ENCODE measurements around the gene EPOP.

The EPOP gene

DNA sequence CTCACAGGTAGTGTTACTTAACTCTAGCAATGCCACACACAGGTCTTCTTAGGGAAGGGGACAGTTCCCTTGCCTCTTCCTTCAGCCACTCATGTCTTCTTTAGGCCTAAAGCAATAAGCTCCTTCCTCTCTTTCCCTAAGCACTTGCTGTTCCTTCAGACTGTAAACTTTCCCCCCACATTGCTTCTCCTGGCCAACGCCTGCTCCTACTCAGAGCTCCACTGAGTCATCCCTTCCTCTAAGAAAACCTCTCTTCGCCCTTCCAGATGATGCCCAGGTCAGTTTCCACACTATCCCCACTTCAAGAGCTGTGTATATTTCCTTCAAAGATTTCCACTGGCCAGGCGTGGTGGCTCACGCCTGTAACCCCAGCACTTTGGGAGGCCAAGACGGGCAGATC lies 12.5 kb upstream of the EPOP start:
- H3K27me3 ChIP-seq (ENCODE audit: control insufficient read depth, insufficient read depth, low read length): no peaks in the 10 kb centered on the region
- TF ChIP-seq CTCF (IDR thresholded peaks at IDR 0.05): no peak
- no peaks in the 10 kb centered on the region for H3K79me2 ChIP-seq
- H2AFZ ChIP-seq: no peak overlapping the region
- H3K9ac ChIP-seq: no peak overlapping the region
- no peak overlapping the region for H3K4me3 ChIP-seq (ENCODE audit: low read depth, low read length)
- no peak overlapping the region for H3K27ac ChIP-seq
- H3K9me3 ChIP-seq (ENCODE audit: control insufficient read depth, low read length): no peaks in the 10 kb centered on the region
- peaks cover 7% of the 10 kb centered on the region for H3K4me1 ChIP-seq
- no peak overlapping the region for H3K4me2 ChIP-seq (ENCODE audit: low read length)
- H3K36me3 ChIP-seq (ENCODE audit: control insufficient read depth, insufficient read depth, low read length): no peaks in the 10 kb centered on the region

- no peak for TF ChIP-seq CTCF (IDR thresholded peaks at IDR 0.05)
- Histone ChIP-seq H3K4me1 (no peaks in the 10 kb centered on the region), H3K36me3 (ENCODE audit: control insufficient read depth, insufficient read depth, low read length) (no peaks in the 10 kb centered on the region), H3K27me3 (ENCODE audit: control insufficient read depth, insufficient read depth, low read length) (no peaks in the 10 kb centered on the region), H3K4me3 (ENCODE audit: low read depth, low read length) (no peak overlapping the region), H3K9me3 (ENCODE audit: control insufficient read depth, low read length) (no peaks in the 10 kb centered on the region), H3K4me2 (ENCODE audit: low read length) (no peak overlapping the region), H3K79me2 (no peaks in the 10 kb centered on the region), H3K27ac (no peak overlapping the region), H3K9ac (no peak overlapping the region), H2AFZ (no peak overlapping the region)
These were observed 10.7 kb upstream of the EPOP start for GRCh38 chr17:38685491-38685890.

- Histone ChIP-seq H3K9ac (no peak overlapping the region), H3K36me3 (ENCODE audit: control insufficient read depth, insufficient read depth, low read length) (no peaks in the 10 kb centered on the region), H3K27me3 (ENCODE audit: control insufficient read depth, insufficient read depth, low read length) (no peaks in the 10 kb centered on the region), H2AFZ (no peak overlapping the region), H3K79me2 (no peaks in the 10 kb centered on the region), H3K4me1 (no peaks in the 10 kb centered on the region), H3K9me3 (ENCODE audit: control insufficient read depth, low read length) (no peaks in the 10 kb centered on the region), H3K27ac (no peak overlapping the region), H3K4me3 (ENCODE audit: low read depth, low read length) (no peak overlapping the region), H3K4me2 (ENCODE audit: low read length) (no peak overlapping the region)
- no peak for TF ChIP-seq CTCF (IDR thresholded peaks at IDR 0.05)
These were observed 6.3 kb upstream of the EPOP start for GRCh38 chr17:38681096-38681495.

- no peak overlapping the region for H3K27ac ChIP-seq
- no peak for TF ChIP-seq CTCF (IDR thresholded peaks at IDR 0.05)
- no peak overlapping the region for H3K9ac ChIP-seq
- no peaks in the 10 kb centered on the region for H3K36me3 ChIP-seq (ENCODE audit: control insufficient read depth, insufficient read depth, low read length)
- no peak overlapping the region for H3K4me2 ChIP-seq (ENCODE audit: low read length)
- H3K9me3 ChIP-seq (ENCODE audit: control insufficient read depth, low read length): no peaks in the 10 kb centered on the region
- H3K79me2 ChIP-seq: no peaks in the 10 kb centered on the region
- H3K27me3 ChIP-seq (ENCODE audit: control insufficient read depth, insufficient read depth, low read length): no peaks in the 10 kb centered on the region
- H3K4me3 ChIP-seq (ENCODE audit: low read depth, low read length): no peak overlapping the region
- no peak overlapping the region for H2AFZ ChIP-seq
- H3K4me1 ChIP-seq: no peaks in the 10 kb centered on the region
These were observed 3.1 kb upstream of the EPOP start for GRCh38 chr17:38677819-38678218.

DNA sequence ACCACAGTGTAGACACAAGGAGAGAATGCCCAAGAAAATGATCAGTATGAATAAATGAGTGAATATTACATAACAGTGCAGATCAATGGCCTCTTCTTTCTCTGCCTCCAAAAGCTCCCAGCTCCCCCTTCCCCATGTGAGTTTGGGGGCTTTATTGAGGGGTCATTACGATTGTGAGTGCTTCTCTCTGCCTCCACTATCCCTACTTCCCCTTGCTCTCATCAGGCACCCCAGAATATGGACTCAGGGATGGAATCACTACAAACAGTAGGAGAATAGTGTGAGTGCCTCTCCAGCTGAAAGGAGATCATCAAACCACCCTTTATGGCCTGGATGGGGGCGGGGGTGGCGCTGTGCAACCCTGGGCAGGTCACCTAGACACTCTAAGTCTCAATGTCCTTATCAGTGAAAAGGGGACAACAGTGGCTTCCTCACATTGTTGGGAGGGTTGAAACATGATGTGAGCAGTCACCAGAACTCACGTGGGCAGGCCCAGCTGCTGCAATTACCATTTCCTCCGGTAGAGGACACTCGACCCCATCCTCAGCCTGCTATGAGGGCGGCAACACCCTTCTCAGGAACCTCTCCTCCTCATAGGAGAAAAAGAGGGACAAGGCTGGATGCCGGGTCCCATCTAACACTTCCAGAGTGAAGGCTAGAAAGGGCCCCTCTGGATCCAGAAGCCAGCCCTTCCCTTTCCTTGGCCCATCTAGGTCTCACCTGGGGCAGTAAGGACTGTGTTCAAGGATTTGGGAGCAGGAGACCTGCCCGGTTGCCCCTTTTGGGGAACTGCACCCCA lies 2.1 kb upstream of the EPOP start:
- Histone ChIP-seq H3K27ac (no peak overlapping the region), H2AFZ (peak overlapping the region; percentile 5), H3K36me3 (ENCODE audit: control insufficient read depth, insufficient read depth, low read length) (no peaks in the 10 kb centered on the region), H3K9ac (no peak overlapping the region), H3K9me3 (ENCODE audit: control insufficient read depth, low read length) (no peaks in the 10 kb centered on the region), H3K79me2 (no peaks in the 10 kb centered on the region), H3K4me2 (ENCODE audit: low read length) (no peak overlapping the region), H3K4me1 (no peaks in the 10 kb centered on the region), H3K4me3 (ENCODE audit: low read depth, low read length) (no peak overlapping the region), H3K27me3 (ENCODE audit: control insufficient read depth, insufficient read depth, low read length) (no peaks in the 10 kb centered on the region)
- peak; percentile 99 for TF ChIP-seq CTCF (IDR thresholded peaks at IDR 0.05)

All from parathyroid adenoma (tissue), 2 donors.